WI38 (cell line): ENCODE results near the gene SLC50A1.

ENCODE experiments used
- H3K4me3 ChIP-seq: 2 replicates; pipeline ENCODE4 v1.5.1; 2011; ENCODE audit warnings: low read depth, mild to moderate bottlenecking, control low read depth, low read length
- TF ChIP-seq, protein P1 (sequence below): IDR thresholded peaks from 2 replicates; pipeline ENCODE4 v1.5.1; 2012; ENCODE audit warnings: low read depth, mild to moderate bottlenecking, control low read depth, low read length

The SLC50A1 gene

DNA sequence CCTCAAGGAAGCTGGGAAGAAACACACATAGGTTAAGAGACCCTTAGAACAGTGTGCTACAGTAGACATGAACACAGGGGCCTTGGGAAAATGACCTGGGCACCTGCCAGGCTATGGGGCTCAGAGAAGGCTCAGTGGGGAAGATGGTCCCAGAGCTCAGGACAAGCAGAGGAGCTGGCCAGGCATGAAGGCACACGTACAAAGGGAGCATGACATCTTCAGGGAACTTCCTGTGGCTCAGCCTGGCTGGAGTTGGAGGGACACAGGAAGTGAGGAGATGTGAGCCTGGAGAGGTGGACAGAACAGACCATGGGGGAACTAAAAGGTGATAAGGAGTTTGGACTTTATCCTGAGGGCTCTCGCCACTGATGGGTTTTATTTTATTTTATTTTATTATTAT lies 3.8 kb upstream of the SLC50A1 start:
- TF ChIP-seq, protein P1, sequence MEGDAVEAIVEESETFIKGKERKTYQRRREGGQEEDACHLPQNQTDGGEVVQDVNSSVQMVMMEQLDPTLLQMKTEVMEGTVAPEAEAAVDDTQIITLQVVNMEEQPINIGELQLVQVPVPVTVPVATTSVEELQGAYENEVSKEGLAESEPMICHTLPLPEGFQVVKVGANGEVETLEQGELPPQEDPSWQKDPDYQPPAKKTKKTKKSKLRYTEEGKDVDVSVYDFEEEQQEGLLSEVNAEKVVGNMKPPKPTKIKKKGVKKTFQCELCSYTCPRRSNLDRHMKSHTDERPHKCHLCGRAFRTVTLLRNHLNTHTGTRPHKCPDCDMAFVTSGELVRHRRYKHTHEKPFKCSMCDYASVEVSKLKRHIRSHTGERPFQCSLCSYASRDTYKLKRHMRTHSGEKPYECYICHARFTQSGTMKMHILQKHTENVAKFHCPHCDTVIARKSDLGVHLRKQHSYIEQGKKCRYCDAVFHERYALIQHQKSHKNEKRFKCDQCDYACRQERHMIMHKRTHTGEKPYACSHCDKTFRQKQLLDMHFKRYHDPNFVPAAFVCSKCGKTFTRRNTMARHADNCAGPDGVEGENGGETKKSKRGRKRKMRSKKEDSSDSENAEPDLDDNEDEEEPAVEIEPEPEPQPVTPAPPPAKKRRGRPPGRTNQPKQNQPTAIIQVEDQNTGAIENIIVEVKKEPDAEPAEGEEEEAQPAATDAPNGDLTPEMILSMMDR, result no peak
- no peak overlapping the region for H3K4me3 ChIP-seq

DNA sequence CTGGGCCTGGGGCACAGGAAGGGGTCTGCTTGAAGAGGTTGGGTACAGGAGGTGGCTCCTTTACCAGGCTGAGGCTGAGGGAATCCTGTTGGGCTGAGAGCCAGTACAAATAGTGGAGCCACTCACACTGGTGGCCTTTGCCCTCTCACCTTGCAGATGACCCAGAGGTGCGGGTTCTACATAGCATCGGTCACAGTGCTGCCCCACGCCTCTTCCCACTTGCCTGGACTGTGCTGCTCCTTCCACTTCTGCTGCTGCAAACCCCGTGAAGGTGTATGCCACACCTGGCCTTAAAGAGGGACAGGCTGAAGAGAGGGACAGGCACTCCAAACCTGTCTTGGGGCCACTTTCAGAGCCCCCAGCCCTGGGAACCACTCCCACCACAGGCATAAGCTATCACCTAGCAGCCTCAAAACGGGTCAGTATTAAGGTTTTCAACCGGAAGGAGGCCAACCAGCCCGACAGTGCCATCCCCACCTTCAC lies 1.8 kb upstream of the SLC50A1 start:
- no peak overlapping the region for H3K4me3 ChIP-seq
- TF ChIP-seq, protein P1, result no peak

DNA sequence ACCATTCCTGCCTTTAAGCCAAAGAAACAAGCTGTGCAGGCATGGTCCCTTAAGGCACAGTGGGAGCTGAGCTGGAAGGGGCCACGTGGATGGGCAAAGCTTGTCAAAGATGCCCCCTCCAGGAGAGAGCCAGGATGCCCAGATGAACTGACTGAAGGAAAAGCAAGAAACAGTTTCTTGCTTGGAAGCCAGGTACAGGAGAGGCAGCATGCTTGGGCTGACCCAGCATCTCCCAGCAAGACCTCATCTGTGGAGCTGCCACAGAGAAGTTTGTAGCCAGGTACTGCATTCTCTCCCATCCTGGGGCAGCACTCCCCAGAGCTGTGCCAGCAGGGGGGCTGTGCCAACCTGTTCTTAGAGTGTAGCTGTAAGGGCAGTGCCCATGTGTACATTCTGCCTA lies 1.3 kb upstream of the SLC50A1 start:
- TF ChIP-seq, protein P1, result no peak
- peak overlapping the region; percentile 64 for H3K4me3 ChIP-seq

DNA sequence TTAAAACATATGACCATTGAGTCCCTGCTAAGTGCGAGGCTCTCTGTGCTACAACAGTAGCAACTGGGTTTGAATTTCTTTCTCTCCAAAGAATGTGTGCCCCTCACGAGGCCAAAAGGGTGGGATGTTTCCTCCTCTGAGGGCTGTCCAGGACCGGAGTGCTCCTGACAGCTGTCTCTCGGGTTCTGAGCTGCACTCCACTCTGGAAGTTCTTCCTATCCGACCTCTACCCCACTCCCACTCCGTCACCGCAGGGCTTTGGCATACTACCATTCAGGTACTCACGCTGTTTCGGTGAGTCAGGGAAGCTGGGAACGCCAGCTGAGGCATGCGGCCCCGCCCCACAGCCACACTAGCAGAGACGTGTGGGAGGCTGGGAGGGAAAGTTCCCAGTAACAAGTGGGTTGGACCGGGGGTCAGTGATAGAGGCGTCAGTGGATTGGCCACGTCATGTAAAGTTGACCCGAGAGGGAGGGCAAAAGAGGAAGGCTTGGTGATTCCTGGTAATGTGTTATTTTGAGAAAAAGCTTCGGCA lies 705 bp upstream of the SLC50A1 start:
- TF ChIP-seq, protein P1, result no peak

DNA sequence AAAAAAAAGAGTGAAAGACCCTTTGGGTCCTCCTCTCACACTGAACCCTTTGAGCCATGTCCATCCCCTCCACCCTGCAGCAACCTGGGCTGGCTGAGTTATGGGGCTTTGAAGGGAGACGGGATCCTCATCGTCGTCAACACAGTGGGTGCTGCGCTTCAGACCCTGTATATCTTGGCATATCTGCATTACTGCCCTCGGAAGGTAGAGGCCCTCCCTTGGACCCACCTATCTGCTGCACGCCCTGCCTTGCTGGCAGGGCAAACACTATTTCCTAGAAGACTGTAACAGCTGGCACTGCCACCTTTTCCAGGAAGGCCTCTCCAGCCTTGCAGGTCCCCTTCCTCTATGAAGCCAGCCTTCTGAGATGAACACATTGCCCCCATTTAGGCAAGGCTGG lies 1.1 kb downstream of the SLC50A1 start:
- H3K4me3 ChIP-seq, result peak overlapping the region; percentile 64
- TF ChIP-seq, protein P1, result no peak

More for the DNA sequence above, 705 bp upstream of the SLC50A1 start:
- peak overlapping the region; percentile 64 for H3K4me3 ChIP-seq

DNA sequence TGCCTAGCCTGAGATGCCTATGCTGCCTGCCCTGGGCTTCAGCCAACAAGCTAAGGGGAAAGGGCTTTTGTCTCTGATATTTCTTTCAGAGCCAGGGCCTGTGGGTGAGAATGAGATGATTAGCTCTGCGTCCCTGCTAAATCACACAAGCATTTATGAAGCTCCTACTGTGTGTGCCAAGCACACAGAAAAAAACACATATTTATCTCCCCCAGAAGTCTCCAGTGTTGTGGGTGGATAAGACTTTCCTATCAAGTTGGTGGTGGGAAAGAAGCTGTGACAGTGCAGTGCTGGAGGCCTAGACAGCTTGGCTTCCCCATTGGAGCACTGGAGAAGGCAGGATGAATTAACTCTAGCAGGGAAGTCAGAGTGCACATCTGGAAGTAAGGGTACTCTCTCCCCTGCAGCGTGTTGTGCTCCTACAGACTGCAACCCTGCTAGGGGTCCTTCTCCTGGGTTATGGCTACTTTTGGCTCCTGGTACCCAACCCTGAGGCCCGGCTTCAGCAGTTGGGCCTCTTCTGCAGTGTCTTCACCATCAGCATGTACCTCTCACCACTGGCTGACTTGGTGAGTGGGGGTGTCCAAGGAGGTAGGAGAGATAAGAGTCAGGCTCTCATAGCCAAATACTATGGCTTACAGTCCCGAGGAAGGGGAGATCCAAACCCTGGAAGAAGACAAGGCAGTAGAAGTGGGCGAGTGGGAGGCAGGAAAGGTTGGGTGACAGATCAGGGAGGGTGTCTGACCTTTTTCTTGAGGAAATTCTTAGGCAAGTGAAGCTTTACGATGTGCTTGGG lies 1.7 kb downstream of the SLC50A1 start:
- TF ChIP-seq, protein P1, result no peak
- H3K4me3 ChIP-seq, result no peak overlapping the region; the same call in 1 of the 2 replicates
